DND-41 (cell line): ENCODE measurements around the gene SPAG7.

Experiments used
- ATAC-seq: fragments of 200-7000 bp; cut with Tn5 transposase; 3 replicates; pipeline ENCODE4 v1.9.1; 2021; ENCODE audit warnings: low read depth; ENCODE audit not compliant: insufficient read depth
- DNase-seq: peaks from one replicate; pipeline ENCODE4 v3.0.0-alpha.2; 2020
- H2AFZ ChIP-seq: 2 replicates; pipeline ENCODE4 v1.6.0; 2012; ENCODE audit warnings: low read depth, low read length
- H3K27ac ChIP-seq: 2 replicates; pipeline ENCODE4 v1.5.1; 2012; ENCODE audit warnings: low read length, inconsistent platforms
- H3K27me3 ChIP-seq: fragments of 200-600 bp; sonication (generic); 2 replicates; pipeline ENCODE4 v1.6.0; 2012; ENCODE audit warnings: low read length, mild to moderate bottlenecking, inconsistent platforms; ENCODE audit not compliant: insufficient read depth, poor library complexity
- H3K36me3 ChIP-seq: 2 replicates; pipeline ENCODE4 v1.5.1; 2012; ENCODE audit warnings: low read length, inconsistent platforms; ENCODE audit not compliant: insufficient read depth
- H3K4me1 ChIP-seq: 2 replicates; pipeline ENCODE4 v1.5.1; 2012; ENCODE audit warnings: mild to moderate bottlenecking, low read length; ENCODE audit not compliant: insufficient read depth
- H3K4me2 ChIP-seq: 2 replicates; pipeline ENCODE4 v1.6.0; 2012; ENCODE audit warnings: mild to moderate bottlenecking, moderate library complexity, low read length, inconsistent platforms; ENCODE audit not compliant: insufficient read depth
- H3K4me3 ChIP-seq, 2 experiments: fragments of 200-600 bp in 1 of 2; shearing (Covaris generic) in 1 of 2; 2 replicates each; pipeline ENCODE4 v1.5.1; 2012 to 2016; ENCODE audit warnings: inconsistent platforms in 2 of 2, low read length in 2 of 2, mild to moderate bottlenecking in 2 of 2, low read depth in 1 of 2, moderate library complexity in 1 of 2
- H3K79me2 ChIP-seq: 2 replicates; pipeline ENCODE4 v1.6.0; 2012; ENCODE audit warnings: low read length, inconsistent platforms; ENCODE audit not compliant: insufficient read depth
- H3K9ac ChIP-seq: 2 replicates; pipeline ENCODE4 v1.6.0; 2012; ENCODE audit warnings: low read depth, mild to moderate bottlenecking, inconsistent platforms, low read length, moderate library complexity
- H3K9me3 ChIP-seq: 2 replicates; pipeline ENCODE4 v1.5.1; 2012; ENCODE audit warnings: low read length, moderate library complexity, mild to moderate bottlenecking, inconsistent platforms; ENCODE audit not compliant: insufficient read depth, severe bottlenecking
- H4K20me1 ChIP-seq: 2 replicates; pipeline ENCODE4 v1.6.0; 2012; ENCODE audit warnings: low read length; ENCODE audit not compliant: insufficient read depth
- EZH2 ChIP-seq: IDR thresholded peaks from 3 replicates; pipeline ENCODE4 v1.6.1; 2012; ENCODE audit warnings: borderline replicate concordance, low read depth, mild to moderate bottlenecking, moderate library complexity, low read length, inconsistent platforms; ENCODE audit not compliant: severe bottlenecking
- TF ChIP-seq, protein P1 (sequence below): IDR thresholded peaks from 2 replicates; pipeline ENCODE4 v1.5.1; 2012; ENCODE audit warnings: borderline replicate concordance, low read length, moderate library complexity, mild to moderate bottlenecking; ENCODE audit not compliant: poor library complexity, severe bottlenecking; ENCODE audit errors: extremely low read depth

The SPAG7 gene

GRCh38 chr17:4986951-4987766, 19.5 kb upstream of the SPAG7 start, which contains the start of gene CAMTA2:
Gene CAMTA2, minus strand, starts transcription at chr17:4987675. Its CDS starts 1,453 bp downstream, at chr17:4986222.
- TF ChIP-seq, protein P1, sequence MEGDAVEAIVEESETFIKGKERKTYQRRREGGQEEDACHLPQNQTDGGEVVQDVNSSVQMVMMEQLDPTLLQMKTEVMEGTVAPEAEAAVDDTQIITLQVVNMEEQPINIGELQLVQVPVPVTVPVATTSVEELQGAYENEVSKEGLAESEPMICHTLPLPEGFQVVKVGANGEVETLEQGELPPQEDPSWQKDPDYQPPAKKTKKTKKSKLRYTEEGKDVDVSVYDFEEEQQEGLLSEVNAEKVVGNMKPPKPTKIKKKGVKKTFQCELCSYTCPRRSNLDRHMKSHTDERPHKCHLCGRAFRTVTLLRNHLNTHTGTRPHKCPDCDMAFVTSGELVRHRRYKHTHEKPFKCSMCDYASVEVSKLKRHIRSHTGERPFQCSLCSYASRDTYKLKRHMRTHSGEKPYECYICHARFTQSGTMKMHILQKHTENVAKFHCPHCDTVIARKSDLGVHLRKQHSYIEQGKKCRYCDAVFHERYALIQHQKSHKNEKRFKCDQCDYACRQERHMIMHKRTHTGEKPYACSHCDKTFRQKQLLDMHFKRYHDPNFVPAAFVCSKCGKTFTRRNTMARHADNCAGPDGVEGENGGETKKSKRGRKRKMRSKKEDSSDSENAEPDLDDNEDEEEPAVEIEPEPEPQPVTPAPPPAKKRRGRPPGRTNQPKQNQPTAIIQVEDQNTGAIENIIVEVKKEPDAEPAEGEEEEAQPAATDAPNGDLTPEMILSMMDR = peak; percentile 90
- no peak for TF ChIP-seq EZH2
- peaks cover 34% of the 10 kb centered on the region for H3K79me2 ChIP-seq
- peak; percentile 84 for ATAC-seq
- H3K4me3 ChIP-seq = peak within 1 kb of the TSS; percentile 89
- H3K4me2 ChIP-seq = peak within 1 kb of the TSS; percentile 92
- peak within 1 kb of the TSS; percentile 95 for H3K9ac ChIP-seq
- H3K4me1 ChIP-seq = peaks cover 40% of the 10 kb centered on the region
- DNase-seq = peak; percentile 91
- no peaks in the 10 kb centered on the region for H4K20me1 ChIP-seq
- H3K36me3 ChIP-seq = peaks cover 17% of the 10 kb centered on the region
- peak within 1 kb of the TSS; percentile 90 for H2AFZ ChIP-seq
- H3K27ac ChIP-seq = peak within 1 kb of the TSS; percentile 75
- H3K9me3 ChIP-seq = no peaks in the 10 kb centered on the region
- H3K27me3 ChIP-seq = no peaks in the 10 kb centered on the region

DNA sequence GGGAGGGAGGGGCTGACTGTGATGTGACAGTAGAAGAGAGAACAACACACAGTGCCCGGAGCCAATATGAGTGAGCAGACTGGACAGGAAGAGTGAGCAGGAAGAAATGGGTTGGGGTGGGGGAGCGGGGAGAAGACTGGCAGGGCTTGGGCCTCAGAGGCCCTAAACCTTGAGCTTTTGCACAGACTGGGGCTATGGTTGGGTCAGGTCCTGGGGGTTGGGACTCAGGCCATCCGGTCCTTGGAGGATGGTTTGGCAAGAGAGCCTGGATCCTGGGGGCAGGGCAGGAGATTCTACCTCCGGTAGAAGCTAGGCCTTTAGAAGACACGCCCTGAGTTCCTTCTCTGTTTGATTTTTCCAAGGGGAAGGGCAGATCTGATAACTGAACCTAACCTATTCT, 18.8 kb upstream of the SPAG7 start:
- Histone ChIP-seq H3K4me1 (peaks cover 40% of the 10 kb centered on the region), H3K9me3 (no peaks in the 10 kb centered on the region), H3K27me3 (no peaks in the 10 kb centered on the region), H3K27ac (peak overlapping the region; percentile 75), H3K4me2 (peak overlapping the region; percentile 92), H3K79me2 (peaks cover 34% of the 10 kb centered on the region), H3K4me3 (peak overlapping the region; percentile 89), H2AFZ (peak overlapping the region; percentile 90; the same call in 1 of the 2 replicates), H3K36me3 (peaks cover 23% of the 10 kb centered on the region), H4K20me1 (no peaks in the 10 kb centered on the region), H3K9ac (peak overlapping the region; percentile 95)
- no peak for ATAC-seq
- peak; percentile 43 for DNase-seq
- TF ChIP-seq EZH2 = no peak
- TF ChIP-seq, protein P1 = no peak

GRCh38 chr17:4982305-4982704, 14.7 kb upstream of the SPAG7 start:
- Histone ChIP-seq H3K79me2 (peaks cover 19% of the 10 kb centered on the region), H3K4me1 (peaks cover 26% of the 10 kb centered on the region), H3K27me3 (no peaks in the 10 kb centered on the region), H2AFZ (no peak overlapping the region), H4K20me1 (no peaks in the 10 kb centered on the region), H3K4me2 (no peak overlapping the region), H3K9me3 (no peaks in the 10 kb centered on the region), H3K36me3 (peaks cover 59% of the 10 kb centered on the region), H3K9ac (no peak overlapping the region), H3K4me3 (no peak overlapping the region), H3K27ac (no peak overlapping the region)
- ATAC-seq (no peak), DNase-seq (no peak)
- TF ChIP-seq, protein P1 = no peak
- no peak for TF ChIP-seq EZH2
